Breast epithelium (tissue), 4 donors: Measurements from ENCODE around the gene ARPC3. TPM values are rescaled to one million over a fixed set of nuclear protein-coding genes. Genes with fewer than 3 reads are reported as not detected.
"Not testable (repeated sequence)": the region's sequence is repeated elsewhere in the genome, so short reads cannot be mapped to it uniquely, and the experiment has no call there.

Source experiments
- DNase-seq, 2 donors: peaks; one replicate each; pipeline ENCODE4 v3.0.0-alpha.2; 2019; ENCODE audit warnings: low spot score in 2 of 2
- H3K27ac ChIP-seq, 2 donors: fragments of 200-600 bp; sonication (generic) in 1 of 2; one replicate each; pipeline ENCODE4 v1.5.1; 2016 to 2019; ENCODE audit warnings: mild to moderate bottlenecking in 1 of 2
- H3K27me3 ChIP-seq, 2 donors: fragments of 200-600 bp; sonication (generic) in 1 of 2; one replicate each; pipeline versions ENCODE4 v1.5.1 to v1.6.0; 2017 to 2019; ENCODE audit warnings: control low read depth in 1 of 2, mild to moderate bottlenecking in 1 of 2
- H3K36me3 ChIP-seq: fragments of 200-600 bp; one replicate; pipeline ENCODE4 v1.5.1; 2019
- H3K4me1 ChIP-seq, 2 donors: fragments of 200-600 bp; sonication (generic); one replicate each; pipeline ENCODE4 v1.5.1; 2016 to 2019; ENCODE audit warnings: control low read depth in 1 of 2
- H3K4me3 ChIP-seq, 3 donors: fragments of 200-600 bp; sonication (generic); 1 replicate in 2 of 3; 2 replicates in 1 of 3; pipeline ENCODE4 v1.5.1; 2016 to 2019; ENCODE audit warnings: mild to moderate bottlenecking in 3 of 3, moderate library complexity in 2 of 3
- H3K9me3 ChIP-seq, 2 donors: fragments of 200-600 bp; sonication (generic) in 1 of 2; one replicate each; pipeline ENCODE4 v1.5.1; 2016 to 2019; ENCODE audit warnings: control low read depth in 1 of 2
- POLR2A ChIP-seq: fragments of 450-650 bp; IDR thresholded peaks from one replicate; pipeline ENCODE4 v1.6.1; 2016; ENCODE audit warnings: antibody characterized with exemption, mild to moderate bottlenecking, moderate library complexity
- POLR2AphosphoS5 ChIP-seq, 3 donors: sonication (generic); formaldehyde crosslinking; IDR thresholded peaks; one replicate each; pipeline ENCODE4 v1.6.1; 2017; ENCODE audit warnings: antibody characterized with exemption in 3 of 3
- intact Hi-C: fragments of 100-400 bp; cut with DNase I; formaldehyde crosslinking; loops from one replicate; pipeline ENCODE4 v1.15.1; 2023; ENCODE audit warnings: low total_unique reads
- total RNA-seq, 3 donors: library from RNA; depleted of rRNA; stranded (reverse); fragments of >200 nt; gene quantifications; one replicate each; pipeline ENCODE4 v1.1.0, GENCODE V29; 2016
- TF ChIP-seq, protein P1 (sequence below), 3 donors: fragments of 450-650 bp; IDR thresholded peaks; one replicate each; pipeline ENCODE4 v1.5.1; 2016 to 2017; ENCODE audit warnings: antibody characterized with exemption in 3 of 3, mild to moderate bottlenecking in 3 of 3, moderate library complexity in 3 of 3

Gene ARPC3
- total RNA-seq, 3 donors from 2014 or later = 286 to 426 (median 351) TPM

DNA sequence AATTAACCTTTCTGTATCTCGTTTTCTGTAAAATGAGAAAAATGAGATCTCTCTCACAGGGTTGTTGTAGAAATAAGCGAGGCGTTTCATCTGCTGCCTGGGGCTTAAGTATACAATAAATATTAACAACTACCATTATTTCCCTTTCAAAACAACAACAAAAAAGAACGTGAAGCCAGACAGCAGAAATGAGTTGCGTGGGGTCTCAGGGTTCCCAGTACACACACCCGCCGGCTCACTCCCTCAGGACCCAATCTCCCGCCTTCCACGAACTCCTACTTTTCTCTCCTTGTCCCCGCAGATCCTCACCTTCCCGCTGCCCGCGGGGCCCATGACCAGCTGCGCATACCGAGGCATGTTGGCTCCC, 17.7 kb upstream of the ARPC3 start:
- Histone ChIP-seq H3K4me1 (no peaks in the 10 kb centered on the region), H3K27ac (peak overlapping the region; percentile 92 to 97), H3K4me3 (peak overlapping the region; percentile 68 to 86 (median 84)), H3K9me3 (no peaks in the 10 kb centered on the region), H3K36me3 (no peaks in the 10 kb centered on the region), H3K27me3 (no peaks in the 10 kb centered on the region)
- DNase-seq = no peak
- TF ChIP-seq POLR2A = peak; percentile 72
- TF ChIP-seq, protein P1, sequence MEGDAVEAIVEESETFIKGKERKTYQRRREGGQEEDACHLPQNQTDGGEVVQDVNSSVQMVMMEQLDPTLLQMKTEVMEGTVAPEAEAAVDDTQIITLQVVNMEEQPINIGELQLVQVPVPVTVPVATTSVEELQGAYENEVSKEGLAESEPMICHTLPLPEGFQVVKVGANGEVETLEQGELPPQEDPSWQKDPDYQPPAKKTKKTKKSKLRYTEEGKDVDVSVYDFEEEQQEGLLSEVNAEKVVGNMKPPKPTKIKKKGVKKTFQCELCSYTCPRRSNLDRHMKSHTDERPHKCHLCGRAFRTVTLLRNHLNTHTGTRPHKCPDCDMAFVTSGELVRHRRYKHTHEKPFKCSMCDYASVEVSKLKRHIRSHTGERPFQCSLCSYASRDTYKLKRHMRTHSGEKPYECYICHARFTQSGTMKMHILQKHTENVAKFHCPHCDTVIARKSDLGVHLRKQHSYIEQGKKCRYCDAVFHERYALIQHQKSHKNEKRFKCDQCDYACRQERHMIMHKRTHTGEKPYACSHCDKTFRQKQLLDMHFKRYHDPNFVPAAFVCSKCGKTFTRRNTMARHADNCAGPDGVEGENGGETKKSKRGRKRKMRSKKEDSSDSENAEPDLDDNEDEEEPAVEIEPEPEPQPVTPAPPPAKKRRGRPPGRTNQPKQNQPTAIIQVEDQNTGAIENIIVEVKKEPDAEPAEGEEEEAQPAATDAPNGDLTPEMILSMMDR (IDR thresholded peaks at IDR 0.05) = no peak
- intact Hi-C loops = no loop called here

DNA sequence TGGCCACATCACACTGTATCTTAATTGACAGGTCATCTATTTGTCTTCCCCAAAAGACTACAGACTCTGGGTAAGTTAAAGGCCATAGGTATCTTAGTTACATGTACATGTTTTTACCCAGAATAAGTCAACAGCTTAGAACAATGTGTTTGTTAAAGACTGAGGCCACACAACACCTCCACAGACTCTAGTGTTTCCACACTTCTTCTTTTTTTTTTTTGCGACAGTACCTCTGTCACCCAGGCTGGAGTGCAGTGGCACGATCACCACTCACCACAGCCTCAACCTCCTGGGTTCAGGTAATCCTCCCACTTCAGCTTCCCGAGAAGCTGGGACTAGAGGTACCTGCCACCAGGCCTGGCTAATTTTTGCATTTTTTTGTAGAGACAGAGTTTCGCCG, 16.7 kb upstream of the ARPC3 start:
- H3K36me3 ChIP-seq = no peaks in the 10 kb centered on the region
- H3K4me3 ChIP-seq = peak overlapping the region in 2 of 3 donors; percentile 84 to 86
- no peaks in the 10 kb centered on the region for H3K9me3 ChIP-seq
- no peak overlapping the region for H3K27ac ChIP-seq
- no peaks in the 10 kb centered on the region for H3K27me3 ChIP-seq
- no peak for DNase-seq
- intact Hi-C loops = no loop called here
- TF ChIP-seq, protein P1 (IDR thresholded peaks at IDR 0.05) = no peak
- TF ChIP-seq POLR2AphosphoS5 (IDR thresholded peaks at IDR 0.05) (no peak), POLR2A (no peak)
- H3K4me1 ChIP-seq = no peaks in the 10 kb centered on the region

DNA sequence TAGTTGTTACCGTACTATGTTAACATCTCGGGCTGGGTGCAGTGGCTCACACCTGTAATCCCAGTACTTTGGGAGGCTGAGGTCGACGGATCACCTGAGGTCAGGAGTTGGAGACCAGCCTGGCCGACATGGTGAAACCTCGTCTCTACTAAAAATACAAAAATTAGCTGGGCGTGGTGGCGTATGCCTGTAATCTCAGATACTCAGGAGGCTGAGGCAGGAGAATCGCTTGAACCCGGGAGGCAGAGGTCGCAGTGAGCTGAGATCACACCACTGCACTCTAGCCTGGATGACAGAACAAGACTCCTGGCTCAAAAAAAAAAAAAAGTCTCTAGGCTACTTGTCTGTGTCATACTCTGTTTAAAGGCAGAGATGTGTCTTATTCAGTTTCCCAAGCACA, 15.6 kb upstream of the ARPC3 start:
- H3K9me3 ChIP-seq, H3K36me3 ChIP-seq, intact Hi-C loops, H3K27me3 ChIP-seq, H3K4me3 ChIP-seq, H3K4me1 ChIP-seq, H3K27ac ChIP-seq: not testable (repeated sequence)
- DNase-seq = peak in 1 of 2 donors; percentile 11

DNA sequence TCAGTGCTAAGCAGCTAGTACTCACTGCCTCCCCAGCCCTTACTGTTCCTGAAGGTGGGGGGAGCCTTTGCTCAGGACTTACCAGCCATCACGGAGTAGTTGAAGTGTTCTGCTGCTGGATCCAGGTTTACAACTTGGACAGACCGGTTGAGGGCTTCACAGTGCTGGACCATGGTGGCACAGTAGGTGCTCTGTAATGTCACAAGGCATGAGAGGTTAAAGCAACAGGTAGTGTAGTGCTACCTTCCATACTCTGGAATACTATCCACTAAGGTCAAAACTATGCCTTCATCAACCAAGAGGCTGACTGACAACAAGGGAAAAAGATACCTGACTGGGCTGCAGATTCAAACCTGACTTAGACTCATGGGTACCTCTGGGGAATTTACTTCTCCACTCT, 14.9 kb upstream of the ARPC3 start:
- Histone ChIP-seq H3K4me1 (no peaks in the 10 kb centered on the region), H3K27me3 (no peaks in the 10 kb centered on the region), H3K36me3 (no peaks in the 10 kb centered on the region), H3K9me3 (no peaks in the 10 kb centered on the region), H3K27ac (no peak overlapping the region), H3K4me3 (no peak overlapping the region)
- intact Hi-C loops = no loop called here
- TF ChIP-seq POLR2AphosphoS5 (IDR thresholded peaks at IDR 0.05) = no peak
- TF ChIP-seq POLR2A = no peak
- TF ChIP-seq, protein P1 (IDR thresholded peaks at IDR 0.05) = no peak
- DNase-seq = no peak

DNA sequence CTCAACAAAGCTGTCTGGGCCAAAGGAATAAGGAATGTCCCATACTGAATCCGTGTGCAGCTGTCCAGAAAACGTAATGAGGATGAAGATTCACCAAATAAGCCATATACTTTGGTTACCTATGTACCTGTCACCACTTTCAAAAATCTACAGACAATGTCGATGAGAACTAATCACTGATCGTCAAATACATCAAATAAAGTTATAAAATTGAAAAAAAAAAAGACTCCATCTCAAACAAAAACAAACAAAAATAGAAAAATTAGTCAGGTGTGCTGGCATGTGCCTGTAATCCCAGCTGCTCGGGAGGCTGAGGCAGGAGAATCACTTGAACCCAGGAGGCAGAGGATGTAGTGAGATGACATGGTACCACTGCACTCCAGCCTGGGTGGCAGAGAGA, 11.1 kb upstream of the ARPC3 start:
- H3K27ac ChIP-seq, intact Hi-C loops: not testable (repeated sequence)

DNA sequence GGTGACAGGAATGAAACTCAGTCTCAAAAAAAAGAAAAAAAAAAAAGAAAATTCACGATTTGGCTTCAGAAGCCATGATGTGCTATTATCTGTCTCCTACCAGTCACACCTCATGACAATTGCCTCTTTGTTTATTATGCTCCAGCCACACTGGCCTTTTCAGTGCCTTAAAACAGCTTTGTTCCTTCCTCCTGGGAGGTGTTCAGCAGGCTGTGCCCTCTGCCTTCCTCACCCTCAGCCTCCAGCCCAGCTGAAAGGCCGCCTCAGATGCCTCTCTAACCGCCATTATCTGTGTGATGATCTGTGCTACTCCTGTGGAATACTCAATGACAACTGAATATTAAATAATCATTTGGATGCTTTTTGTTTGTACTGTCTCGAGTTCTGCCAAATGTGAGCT, 8.6 kb upstream of the ARPC3 start:
- no peak for TF ChIP-seq POLR2A
- TF ChIP-seq POLR2AphosphoS5 (IDR thresholded peaks at IDR 0.05) = no peak
- TF ChIP-seq, protein P1 (IDR thresholded peaks at IDR 0.05) = no peak

More for the DNA sequence above, 11.1 kb upstream of the ARPC3 start:
- not testable (repeated sequence) for DNase-seq, H3K36me3 ChIP-seq, H3K4me1 ChIP-seq, H3K4me3 ChIP-seq, H3K27me3 ChIP-seq, H3K9me3 ChIP-seq

More for the DNA sequence above, 8.6 kb upstream of the ARPC3 start:
- Histone ChIP-seq H3K27me3 (no peaks in the 10 kb centered on the region), H3K27ac (no peak overlapping the region), H3K4me1 (no peaks in the 10 kb centered on the region), H3K36me3 (no peaks in the 10 kb centered on the region), H3K4me3 (no peak overlapping the region), H3K9me3 (no peaks in the 10 kb centered on the region)
- no peak for DNase-seq
- intact Hi-C loops = loop anchor here (5.0 kb wide), 1 partner anchor 1034 kb away; no protein-coding TSS in a partner anchor
